Gastroesophageal sphincter (tissue), 4 donors: ENCODE measurements around the gene SEMA5B. TPM values are rescaled to one million over a fixed set of nuclear protein-coding genes. Genes with fewer than 3 reads are reported as not detected.

Source experiments
- ATAC-seq: fragments of 150-250 bp; one replicate; pipeline ENCODE4 v1.9.1; 2016; ENCODE audit warnings: mild to moderate bottlenecking, moderate library complexity
- H3K27ac ChIP-seq, 4 donors: fragments of 200-600 bp; sonication (generic) in 3 of 4; 1 replicate in 3 of 4; 2 replicates in 1 of 4; pipeline ENCODE4 v1.5.1; 2016 to 2019
- H3K27me3 ChIP-seq: fragments of 200-600 bp; sonication (generic); one replicate; pipeline ENCODE4 v1.5.1; 2019
- H3K36me3 ChIP-seq, 2 donors: fragments of 200-600 bp; sonication (generic); one replicate each; pipeline ENCODE4 v1.5.1; 2019; ENCODE audit warnings: control low read depth in 1 of 2
- H3K4me1 ChIP-seq, 3 donors: fragments of 200-600 bp; sonication (generic); 1 replicate in 2 of 3; 2 replicates in 1 of 3; pipeline ENCODE4 v1.5.1; 2016 to 2019; ENCODE audit warnings: control low read depth in 2 of 3
- H3K4me3 ChIP-seq, 2 donors: fragments of 200-600 bp; sonication (generic); one replicate each; pipeline ENCODE4 v1.5.1; 2019; ENCODE audit warnings: mild to moderate bottlenecking in 1 of 2, moderate library complexity in 1 of 2
- H3K9me3 ChIP-seq, 3 donors: fragments of 200-600 bp; sonication (generic); one replicate each; pipeline ENCODE4 v1.5.1; 2017 to 2019; ENCODE audit warnings: control low read depth in 2 of 3
- EP300 ChIP-seq: sonication (generic); formaldehyde crosslinking; IDR thresholded peaks from one replicate; pipeline ENCODE4 v1.6.1; 2017; ENCODE audit warnings: antibody characterized with exemption, mild to moderate bottlenecking
- POLR2A ChIP-seq, 2 donors: fragments of 450-650 bp; IDR thresholded peaks; one replicate each; pipeline ENCODE4 v1.6.1; 2017; ENCODE audit warnings: antibody characterized with exemption in 2 of 2, mild to moderate bottlenecking in 2 of 2, moderate library complexity in 1 of 2
- POLR2AphosphoS5 ChIP-seq: sonication (generic); formaldehyde crosslinking; IDR thresholded peaks from one replicate; pipeline ENCODE4 v1.6.1; 2017; ENCODE audit warnings: antibody characterized with exemption
- WGBS, 2 donors: methylation state at CpG; one replicate each; pipeline ENCODE4 v1.1.5; 2018; ENCODE audit warnings: low coverage in 1 of 2; 5-methylcytosine and 5-hydroxymethylcytosine counted together
- total RNA-seq, 4 donors: library from RNA; depleted of rRNA; stranded (reverse); fragments of >200 nt; gene quantifications; one replicate each; pipeline ENCODE4 v1.1.0, GENCODE V29; 2016
- TF ChIP-seq, protein P1 (sequence below), 4 experiments: fragments of 200-600 bp in 2 of 4; fragments of 450-650 bp in 2 of 4; sonication (generic) in 1 of 4; IDR thresholded peaks; one replicate each; pipeline ENCODE4 v1.5.1; 2017 to 2019; ENCODE audit warnings: antibody characterized with exemption in 4 of 4, mild to moderate bottlenecking in 2 of 4, moderate library complexity in 2 of 4

SEMA5B gene
- total RNA-seq, 4 donors from 2014 or later, result 0.31 to 0.69 (median 0.32) TPM; not detected in 1

DNA sequence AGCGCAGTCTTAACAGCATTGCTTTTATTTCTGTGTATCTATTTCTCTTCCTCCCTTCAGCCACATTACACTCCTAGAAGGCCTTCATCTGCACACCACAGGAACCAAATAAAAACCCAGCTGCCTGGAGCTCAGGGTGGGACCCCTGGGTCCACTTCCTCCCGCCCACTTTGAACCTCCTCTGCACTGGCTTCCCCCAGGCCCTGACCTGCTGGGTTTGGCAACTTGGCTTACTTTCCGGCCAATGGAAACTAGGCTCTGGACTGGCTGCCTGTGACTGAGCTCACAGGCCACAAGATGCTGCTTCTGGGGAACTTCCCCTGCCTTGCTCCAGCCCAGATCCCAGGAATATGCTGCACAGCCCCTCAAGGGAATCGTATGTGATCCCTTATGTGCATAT lies 89.8 kb downstream of the SEMA5B start:
- TF ChIP-seq POLR2A (IDR thresholded peaks at IDR 0.05) (no peak), POLR2AphosphoS5 (no peak), EP300 (no peak)
- TF ChIP-seq, protein P1, sequence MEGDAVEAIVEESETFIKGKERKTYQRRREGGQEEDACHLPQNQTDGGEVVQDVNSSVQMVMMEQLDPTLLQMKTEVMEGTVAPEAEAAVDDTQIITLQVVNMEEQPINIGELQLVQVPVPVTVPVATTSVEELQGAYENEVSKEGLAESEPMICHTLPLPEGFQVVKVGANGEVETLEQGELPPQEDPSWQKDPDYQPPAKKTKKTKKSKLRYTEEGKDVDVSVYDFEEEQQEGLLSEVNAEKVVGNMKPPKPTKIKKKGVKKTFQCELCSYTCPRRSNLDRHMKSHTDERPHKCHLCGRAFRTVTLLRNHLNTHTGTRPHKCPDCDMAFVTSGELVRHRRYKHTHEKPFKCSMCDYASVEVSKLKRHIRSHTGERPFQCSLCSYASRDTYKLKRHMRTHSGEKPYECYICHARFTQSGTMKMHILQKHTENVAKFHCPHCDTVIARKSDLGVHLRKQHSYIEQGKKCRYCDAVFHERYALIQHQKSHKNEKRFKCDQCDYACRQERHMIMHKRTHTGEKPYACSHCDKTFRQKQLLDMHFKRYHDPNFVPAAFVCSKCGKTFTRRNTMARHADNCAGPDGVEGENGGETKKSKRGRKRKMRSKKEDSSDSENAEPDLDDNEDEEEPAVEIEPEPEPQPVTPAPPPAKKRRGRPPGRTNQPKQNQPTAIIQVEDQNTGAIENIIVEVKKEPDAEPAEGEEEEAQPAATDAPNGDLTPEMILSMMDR (IDR thresholded peaks at IDR 0.05), result no peak
- Histone ChIP-seq H3K4me1 (no peaks in the 10 kb centered on the region), H3K27me3 (no peaks in the 10 kb centered on the region), H3K9me3 (no peaks in the 10 kb centered on the region), H3K36me3 (no peaks in the 10 kb centered on the region), H3K27ac (no peak overlapping the region), H3K4me3 (no peak overlapping the region)
- no peak for ATAC-seq
- WGBS, 2 donors, result 80 to 100% methylated on average over 1 to 3 of the region's 4 CpGs

DNA sequence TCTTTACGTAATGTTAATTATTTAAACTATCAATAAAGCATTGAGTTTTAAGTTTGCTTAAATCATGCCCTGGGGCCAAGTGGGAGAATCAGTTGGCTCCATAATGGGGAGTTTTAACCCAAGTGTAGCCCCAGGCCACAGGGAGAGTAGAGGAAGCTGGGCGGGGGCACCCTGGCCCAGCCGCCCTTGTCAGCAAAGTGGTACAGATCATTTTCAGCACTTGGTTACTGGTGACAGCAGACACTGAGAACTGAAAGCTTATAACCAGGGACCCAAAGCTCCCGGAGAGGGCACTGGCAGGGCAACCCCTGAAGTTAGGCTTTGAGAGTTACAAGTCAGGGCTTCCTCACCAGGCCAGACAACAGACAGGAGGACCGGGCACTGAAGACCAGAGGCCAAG lies 90.6 kb downstream of the SEMA5B start:
- H3K4me1 ChIP-seq, result no peaks in the 10 kb centered on the region
- no peak overlapping the region for H3K4me3 ChIP-seq
- H3K9me3 ChIP-seq, result no peaks in the 10 kb centered on the region
- no peaks in the 10 kb centered on the region for H3K36me3 ChIP-seq
- H3K27ac ChIP-seq, result no peak overlapping the region
- TF ChIP-seq EP300, result no peak
- no peak for TF ChIP-seq POLR2A (IDR thresholded peaks at IDR 0.05)
- TF ChIP-seq POLR2AphosphoS5, result no peak
- TF ChIP-seq, protein P1 (IDR thresholded peaks at IDR 0.05), result no peak
- 100% methylated on average over 1 to 2 of the region's 5 CpGs for WGBS, 2 donors
- ATAC-seq, result no peak
- no peaks in the 10 kb centered on the region for H3K27me3 ChIP-seq

DNA sequence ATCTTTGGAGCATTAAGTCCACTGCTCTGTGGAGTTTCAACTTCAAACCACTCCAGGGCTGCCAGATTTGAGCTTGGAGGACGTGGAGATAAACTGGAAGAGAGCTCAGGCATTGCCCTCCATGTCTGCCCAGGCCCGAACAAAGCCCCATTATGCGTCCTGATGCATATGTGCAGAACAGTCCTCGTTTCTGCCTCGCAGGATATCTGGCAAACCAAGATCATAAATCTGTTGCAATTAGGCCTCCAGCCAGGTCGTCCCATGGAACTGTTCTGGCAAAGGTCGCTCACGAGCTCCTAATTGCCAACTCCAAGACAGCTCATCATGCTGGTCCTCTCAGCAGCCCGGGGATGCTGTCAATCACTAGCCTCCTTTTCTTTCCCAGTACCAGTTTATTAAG lies 91.2 kb downstream of the SEMA5B start:
- no peak for ATAC-seq

DNA sequence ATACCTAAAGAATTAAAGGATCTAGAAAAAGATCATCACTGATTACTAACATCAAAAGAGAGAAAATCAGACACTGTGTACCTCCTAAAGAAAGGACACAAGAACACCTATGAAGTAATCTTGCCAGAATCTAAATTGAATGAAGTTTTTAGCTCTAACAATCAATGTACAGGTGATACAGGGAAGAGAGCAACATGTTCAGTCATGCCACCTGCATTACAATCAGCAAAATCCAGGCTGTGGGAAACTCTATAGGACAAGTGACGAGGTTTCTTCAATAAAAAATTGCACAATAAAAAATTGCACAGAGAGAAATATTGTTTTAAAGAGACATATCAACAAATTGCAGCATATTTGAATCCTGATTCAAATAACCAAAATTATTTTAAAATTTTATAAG lies 93.3 kb downstream of the SEMA5B start:
- no peak for ATAC-seq
- no peak overlapping the region for H3K4me3 ChIP-seq
- no peak overlapping the region for H3K27ac ChIP-seq
- H3K27me3 ChIP-seq, result no peaks in the 10 kb centered on the region
- no peaks in the 10 kb centered on the region for H3K4me1 ChIP-seq
- TF ChIP-seq POLR2A (IDR thresholded peaks at IDR 0.05) (no peak), EP300 (no peak), POLR2AphosphoS5 (no peak)
- TF ChIP-seq, protein P1 (IDR thresholded peaks at IDR 0.05), result no peak
- 90 to 100% methylated on average over 1 of the region's 1 CpG for WGBS, 2 donors
- H3K36me3 ChIP-seq, result no peaks in the 10 kb centered on the region
- no peaks in the 10 kb centered on the region for H3K9me3 ChIP-seq

More for the DNA sequence above, 91.2 kb downstream of the SEMA5B start:
- H3K4me1 ChIP-seq, result no peaks in the 10 kb centered on the region
- no peak for TF ChIP-seq EP300
- TF ChIP-seq, protein P1 (IDR thresholded peaks at IDR 0.05), result no peak
- no peak for TF ChIP-seq POLR2A (IDR thresholded peaks at IDR 0.05)
- TF ChIP-seq POLR2AphosphoS5, result no peak
- no peak overlapping the region for H3K4me3 ChIP-seq
- H3K27me3 ChIP-seq, result no peaks in the 10 kb centered on the region
- H3K27ac ChIP-seq, result no peak overlapping the region
- WGBS, 2 donors, result 60% methylated on average over 3 of the region's 9 CpGs; no CpG with 5 or more reads in 1 of the 2 donors
- no peaks in the 10 kb centered on the region for H3K36me3 ChIP-seq
- no peaks in the 10 kb centered on the region for H3K9me3 ChIP-seq

DNA sequence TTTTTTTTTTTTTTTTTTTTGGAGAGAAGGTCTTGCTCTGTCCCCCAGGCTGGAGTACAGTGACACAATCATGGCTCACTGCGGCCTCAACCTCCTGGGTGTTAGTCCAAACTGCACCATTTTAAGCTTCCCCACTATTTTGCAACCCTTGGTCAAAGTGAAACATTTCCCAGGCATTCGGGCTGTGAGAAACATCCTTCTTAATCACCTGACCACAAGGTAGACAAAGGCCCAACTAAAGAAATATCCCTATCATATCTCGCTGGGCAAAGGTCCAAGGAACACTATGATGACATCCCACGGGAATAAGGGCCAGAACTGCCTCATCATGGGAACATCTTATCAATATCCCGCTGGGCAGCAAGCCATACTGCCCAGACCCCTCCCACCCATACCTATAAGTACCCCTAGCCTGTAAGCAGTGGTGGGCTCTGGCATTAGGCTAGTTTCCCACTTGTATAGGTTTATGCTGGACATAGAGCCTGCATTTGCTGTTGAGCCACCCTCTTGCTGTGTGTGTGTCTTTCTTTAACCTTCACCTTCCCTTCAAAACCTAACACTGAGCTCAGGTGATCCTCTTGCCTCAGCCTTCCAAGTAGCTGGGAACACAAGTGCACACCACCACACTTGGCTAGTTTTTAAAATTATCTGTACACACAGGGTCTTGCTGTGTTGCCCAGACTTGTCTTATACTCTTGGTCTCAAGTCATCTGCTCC lies 95.2 kb downstream of the SEMA5B start:
- no peaks in the 10 kb centered on the region for H3K9me3 ChIP-seq
- WGBS, 2 donors, result 90 to 100% methylated on average over 2 to 4 of the region's 5 CpGs
- TF ChIP-seq EP300 (no peak), POLR2A (IDR thresholded peaks at IDR 0.05) (no peak), POLR2AphosphoS5 (no peak)
- TF ChIP-seq, protein P1 (IDR thresholded peaks at IDR 0.05), result no peak
- no peaks in the 10 kb centered on the region for H3K27me3 ChIP-seq
- H3K27ac ChIP-seq, result no peak overlapping the region
- no peaks in the 10 kb centered on the region for H3K36me3 ChIP-seq
- ATAC-seq, result no peak
- H3K4me1 ChIP-seq, result no peaks in the 10 kb centered on the region
- H3K4me3 ChIP-seq, result no peak overlapping the region
